GM12874 (cell line): ENCODE measurements around the gene IKBIP.

Source experiments
- CTCF ChIP-seq: IDR thresholded peaks from 2 replicates; pipeline ENCODE4 v1.5.1; 2011; ENCODE audit warnings: low read depth, mild to moderate bottlenecking, control low read depth, low read length, moderate library complexity; ENCODE audit not compliant: insufficient read depth

Gene IKBIP

GRCh38 chr12:98594050-98594835, 50.3 kb downstream of the IKBIP start:
- no peak for TF ChIP-seq CTCF

GRCh38 chr12:98593351-98594049, 51.1 kb downstream of the IKBIP start, which contains the start of gene SLC25A3:
Gene SLC25A3 (plus strand): TSS chr12:98593686. CDS start chr12:98593979, 293 bp downstream.
- no peak for TF ChIP-seq CTCF

GRCh38 chr12:98592825-98593322, 51.7 kb downstream of the IKBIP start:
- TF ChIP-seq CTCF: no peak

- TF ChIP-seq CTCF: no peak
Measured at GRCh38 chr12:98591209-98591608, 53.4 kb downstream of the IKBIP start.

GRCh38 chr12:98587084-98587483, 57.5 kb downstream of the IKBIP start:
- no peak for TF ChIP-seq CTCF

GRCh38 chr12:98582093-98582492, 62.5 kb downstream of the IKBIP start:
- no peak for TF ChIP-seq CTCF

- no peak for TF ChIP-seq CTCF
Measured at GRCh38 chr12:98581101-98581500, 63.5 kb downstream of the IKBIP start.
